ENCODE measurements around the gene ZBTB20. TPM values are rescaled to one million over a fixed set of nuclear protein-coding genes. Genes with fewer than 3 reads are reported as not detected.

ZBTB20 gene
- total and polyA plus RNA-seq, 7 donors: 0.40 to 74.9 (median 41.7) TPM

DNA sequence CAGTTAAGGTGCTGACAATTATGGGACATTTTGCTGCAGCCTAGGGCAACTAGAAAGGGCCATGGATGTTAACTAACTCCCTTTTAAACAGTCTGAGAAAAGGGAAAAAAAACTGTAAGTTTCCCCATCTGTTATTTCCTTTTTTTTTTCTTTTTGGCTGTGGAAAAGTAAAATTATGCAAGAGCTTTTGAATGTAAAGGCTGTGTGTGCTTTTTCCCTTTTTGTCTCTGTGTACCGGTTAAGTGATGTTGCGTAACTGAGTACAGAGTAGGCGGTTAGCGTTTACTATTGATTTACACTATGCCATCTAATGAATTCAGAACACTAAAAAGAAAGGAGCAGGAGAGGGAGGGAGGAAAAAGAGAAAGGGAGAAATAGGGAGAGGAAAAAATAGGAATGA lies 449.7 kb downstream of the ZBTB20 start:
- WGBS, 3 donors: 83 to 93% (median 90%) methylated on average over 4 of the region's 4 CpGs
- DNase-seq (no peak), ATAC-seq (no peak)
- peaks cover 24% of the 10 kb centered on the region for H3K4me1 ChIP-seq
- no peak overlapping the region for H3K27ac ChIP-seq
- no peaks in the 10 kb centered on the region for H3K9me3 ChIP-seq
- H3K4me3 ChIP-seq: no peak overlapping the region
- intact Hi-C loops (cut with DNase I): no loop called here
- TF ChIP-seq, protein P1, sequence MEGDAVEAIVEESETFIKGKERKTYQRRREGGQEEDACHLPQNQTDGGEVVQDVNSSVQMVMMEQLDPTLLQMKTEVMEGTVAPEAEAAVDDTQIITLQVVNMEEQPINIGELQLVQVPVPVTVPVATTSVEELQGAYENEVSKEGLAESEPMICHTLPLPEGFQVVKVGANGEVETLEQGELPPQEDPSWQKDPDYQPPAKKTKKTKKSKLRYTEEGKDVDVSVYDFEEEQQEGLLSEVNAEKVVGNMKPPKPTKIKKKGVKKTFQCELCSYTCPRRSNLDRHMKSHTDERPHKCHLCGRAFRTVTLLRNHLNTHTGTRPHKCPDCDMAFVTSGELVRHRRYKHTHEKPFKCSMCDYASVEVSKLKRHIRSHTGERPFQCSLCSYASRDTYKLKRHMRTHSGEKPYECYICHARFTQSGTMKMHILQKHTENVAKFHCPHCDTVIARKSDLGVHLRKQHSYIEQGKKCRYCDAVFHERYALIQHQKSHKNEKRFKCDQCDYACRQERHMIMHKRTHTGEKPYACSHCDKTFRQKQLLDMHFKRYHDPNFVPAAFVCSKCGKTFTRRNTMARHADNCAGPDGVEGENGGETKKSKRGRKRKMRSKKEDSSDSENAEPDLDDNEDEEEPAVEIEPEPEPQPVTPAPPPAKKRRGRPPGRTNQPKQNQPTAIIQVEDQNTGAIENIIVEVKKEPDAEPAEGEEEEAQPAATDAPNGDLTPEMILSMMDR (IDR thresholded peaks at IDR 0.05): no peak
- no peaks in the 10 kb centered on the region for H3K36me3 ChIP-seq (ENCODE audit: insufficient read depth in 1 of 2, low read depth in 1 of 2)
- no peaks in the 10 kb centered on the region for H3K27me3 ChIP-seq (ENCODE audit: insufficient read depth in 3 of 3, low read length in 2 of 3)

DNA sequence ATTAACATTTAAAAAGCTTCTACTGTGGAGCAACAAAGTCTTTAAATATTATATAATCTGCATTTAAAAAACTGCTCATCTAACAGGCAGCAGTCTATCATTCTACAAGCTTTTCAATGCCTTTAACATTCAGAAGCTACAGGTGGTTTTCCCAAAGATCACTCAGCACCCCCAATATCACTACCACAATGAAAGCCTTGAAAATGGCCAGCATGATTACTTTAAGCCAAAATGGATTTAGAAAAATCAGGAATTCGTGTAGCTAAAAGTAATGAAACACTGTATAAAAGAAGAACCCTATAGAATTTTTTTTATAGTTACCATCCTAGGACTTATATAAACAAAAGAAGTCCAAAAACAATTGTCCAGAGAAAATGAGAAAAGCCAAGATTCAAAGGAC lies 452.8 kb downstream of the ZBTB20 start:
- TF ChIP-seq, protein P1 (IDR thresholded peaks at IDR 0.05): no peak
- Histone ChIP-seq H3K36me3 (ENCODE audit: insufficient read depth in 1 of 2, low read depth in 1 of 2) (no peaks in the 10 kb centered on the region), H3K9me3 (no peaks in the 10 kb centered on the region), H3K27ac (no peak overlapping the region), H3K4me1 (peaks cover 16% of the 10 kb centered on the region), H3K4me3 (no peak overlapping the region), H3K27me3 (ENCODE audit: insufficient read depth in 3 of 3, low read length in 2 of 3) (no peaks in the 10 kb centered on the region)
- 92 to 97% (median 95%) methylated on average over 1 of the region's 1 CpG for WGBS, 3 donors
- ATAC-seq (no peak), DNase-seq (no peak)
- intact Hi-C loops (cut with DNase I): no loop called here

DNA sequence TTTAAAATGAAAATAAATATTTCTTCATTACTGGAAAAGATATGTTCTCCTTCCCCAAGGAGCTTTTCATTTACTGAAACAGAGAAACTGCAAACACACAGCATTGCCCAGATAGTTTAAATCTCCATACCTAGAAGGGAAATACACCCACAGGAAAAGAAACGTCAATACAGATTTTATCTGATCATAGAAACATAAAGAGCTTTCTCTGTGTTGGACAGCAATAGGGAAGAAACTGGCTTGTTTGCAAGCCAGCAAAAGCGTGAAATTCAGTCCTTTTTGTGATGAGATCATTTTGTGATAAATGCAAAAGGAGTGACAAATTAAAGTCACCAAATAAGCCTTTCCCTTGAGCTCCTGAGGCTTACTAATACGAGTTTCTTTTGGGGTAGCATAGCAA lies 455.2 kb downstream of the ZBTB20 start:
- TF ChIP-seq, protein P1 (IDR thresholded peaks at IDR 0.05): no peak
- DNase-seq: no peak
- Histone ChIP-seq H3K36me3 (ENCODE audit: insufficient read depth in 1 of 2, low read depth in 1 of 2) (no peaks in the 10 kb centered on the region), H3K27me3 (ENCODE audit: insufficient read depth in 3 of 3, low read length in 2 of 3) (no peaks in the 10 kb centered on the region), H3K4me3 (no peak overlapping the region), H3K9me3 (no peaks in the 10 kb centered on the region), H3K27ac (no peak overlapping the region), H3K4me1 (peaks cover 12% of the 10 kb centered on the region)
- WGBS, 3 donors: 49 to 55% (median 53%) methylated on average over 3 of the region's 3 CpGs
- ATAC-seq: no peak
- intact Hi-C loops (cut with DNase I): no loop called here

DNA sequence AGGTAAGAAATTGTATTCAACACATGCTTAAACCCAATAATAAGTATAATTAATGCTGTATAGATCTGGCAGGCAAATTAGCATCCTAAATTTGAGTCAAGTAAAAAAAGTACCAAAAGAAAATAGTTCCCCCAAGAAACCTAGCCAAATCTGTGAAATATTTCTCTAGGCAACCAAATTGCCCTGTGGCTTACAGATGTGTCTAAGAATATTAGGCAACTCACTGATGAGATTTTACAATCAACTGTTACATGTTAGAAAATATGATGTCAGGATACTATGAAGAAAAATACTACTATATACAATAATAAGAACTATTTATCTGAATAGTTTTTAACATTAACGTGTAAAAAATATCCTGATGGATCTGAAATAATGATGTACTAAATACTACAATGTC lies 456.2 kb downstream of the ZBTB20 start:
- TF ChIP-seq, protein P1 (IDR thresholded peaks at IDR 0.05): no peak
- H3K27me3 ChIP-seq (ENCODE audit: insufficient read depth in 3 of 3, low read length in 2 of 3): no peaks in the 10 kb centered on the region
- ATAC-seq (peak in 1 of 4 donors; percentile 32), DNase-seq (no peak)
- H3K36me3 ChIP-seq (ENCODE audit: insufficient read depth in 1 of 2, low read depth in 1 of 2): no peaks in the 10 kb centered on the region
- 96 to 98% (median 97%) methylated on average over 1 of the region's 1 CpG for WGBS, 3 donors
- no peak overlapping the region for H3K4me3 ChIP-seq
- intact Hi-C loops (cut with DNase I): no loop called here
- no peaks in the 10 kb centered on the region for H3K9me3 ChIP-seq
- H3K27ac ChIP-seq: no peak overlapping the region
- peaks cover 20% of the 10 kb centered on the region for H3K4me1 ChIP-seq

DNA sequence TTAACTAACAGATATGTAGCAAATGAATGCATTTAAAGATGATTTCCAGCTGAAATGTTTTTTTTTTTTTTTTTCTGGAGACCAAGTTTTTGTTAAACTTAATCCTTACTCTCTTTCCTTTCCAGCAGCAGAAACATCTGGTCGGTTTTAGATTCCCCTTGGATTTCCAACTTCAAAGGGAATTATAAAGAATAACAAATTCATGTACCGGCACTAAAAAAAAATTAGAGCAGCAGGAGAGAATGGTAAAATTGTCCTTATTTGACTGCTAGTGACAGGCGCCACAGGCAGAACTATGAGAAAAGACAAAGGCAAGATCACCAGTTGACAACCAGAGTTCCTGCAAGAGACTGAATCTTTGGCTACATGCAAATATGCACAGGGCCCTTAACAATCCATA lies 459.9 kb downstream of the ZBTB20 start:
- peak overlapping the region; percentile 37 for H3K27ac ChIP-seq
- intact Hi-C loops (cut with DNase I): no loop called here
- no peak for ATAC-seq

More for the DNA sequence above, 459.9 kb downstream of the ZBTB20 start:
- no peak overlapping the region for H3K4me3 ChIP-seq
- 50 to 69% (median 55%) methylated on average over 3 of the region's 3 CpGs for WGBS, 3 donors
- H3K27me3 ChIP-seq (ENCODE audit: insufficient read depth in 3 of 3, low read length in 2 of 3): no peaks in the 10 kb centered on the region
- H3K9me3 ChIP-seq: no peaks in the 10 kb centered on the region
- no peaks in the 10 kb centered on the region for H3K36me3 ChIP-seq (ENCODE audit: insufficient read depth in 1 of 2, low read depth in 1 of 2)
- no peak for DNase-seq
- peaks cover 20% of the 10 kb centered on the region for H3K4me1 ChIP-seq
- TF ChIP-seq, protein P1 (IDR thresholded peaks at IDR 0.05): no peak

Data from psoas muscle (tissue), 8 donors.